ENCODE measurements around the gene RHAG. TPM values are rescaled to one million over a fixed set of nuclear protein-coding genes. Genes with fewer than 3 reads are reported as not detected.

RHAG gene
- total RNA-seq, 1 donor from 2014 or later, result not detected

DNA sequence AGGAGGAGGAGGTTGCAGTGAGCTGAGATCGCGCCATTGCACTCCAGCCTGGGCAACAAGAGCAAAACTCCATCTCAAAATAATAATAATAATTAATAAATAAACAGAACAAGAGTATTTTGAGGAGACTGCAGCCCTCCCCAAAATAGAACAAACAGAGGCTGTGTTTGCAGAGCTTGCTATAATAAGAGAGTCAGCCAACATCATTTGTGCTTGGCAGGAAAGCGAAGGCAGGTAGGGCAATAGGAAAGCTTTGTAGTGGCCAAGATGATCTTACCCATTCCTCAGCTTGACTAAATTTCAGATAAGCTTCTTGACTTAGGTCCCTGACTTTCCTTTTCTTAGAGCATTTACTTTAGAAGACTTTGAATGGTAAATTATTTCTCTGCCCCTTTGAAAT is 79.5 kb downstream of the RHAG start:
- H3K27me3 ChIP-seq (ENCODE audit: insufficient read depth, low read length), result no peaks in the 10 kb centered on the region
- H3K9ac ChIP-seq (ENCODE audit: low read length), result no peak overlapping the region
- no peak overlapping the region for H3K27ac ChIP-seq (ENCODE audit: low read depth, low read length)
- DNase-seq (ENCODE audit: low read depth) (no peak), FAIRE-seq (no peak)
- H3K4me2 ChIP-seq (ENCODE audit: low read length), result no peak overlapping the region
- no peak overlapping the region for H3K4me3 Mint-ChIP-seq (ENCODE audit: unreplicated experiment)
- no peak overlapping the region for H3K27ac Mint-ChIP-seq (ENCODE audit: unreplicated experiment)
- H3K9me3 Mint-ChIP-seq (ENCODE audit: unreplicated experiment), result no peaks in the 10 kb centered on the region
- H3K4me1 ChIP-seq (ENCODE audit: insufficient read depth, low read length), result peaks cover 17% of the 10 kb centered on the region
- H3K4me3 ChIP-seq (ENCODE audit: insufficient read depth, low read depth, low read length), result no peak overlapping the region
- no peaks in the 10 kb centered on the region for H3K9me3 ChIP-seq (ENCODE audit: insufficient read depth, low read depth, low read length)
- TF ChIP-seq EZH2 (IDR thresholded peaks at IDR 0.05; ENCODE audit: insufficient read depth, low read length), result no peak
- TF ChIP-seq, protein P1, sequence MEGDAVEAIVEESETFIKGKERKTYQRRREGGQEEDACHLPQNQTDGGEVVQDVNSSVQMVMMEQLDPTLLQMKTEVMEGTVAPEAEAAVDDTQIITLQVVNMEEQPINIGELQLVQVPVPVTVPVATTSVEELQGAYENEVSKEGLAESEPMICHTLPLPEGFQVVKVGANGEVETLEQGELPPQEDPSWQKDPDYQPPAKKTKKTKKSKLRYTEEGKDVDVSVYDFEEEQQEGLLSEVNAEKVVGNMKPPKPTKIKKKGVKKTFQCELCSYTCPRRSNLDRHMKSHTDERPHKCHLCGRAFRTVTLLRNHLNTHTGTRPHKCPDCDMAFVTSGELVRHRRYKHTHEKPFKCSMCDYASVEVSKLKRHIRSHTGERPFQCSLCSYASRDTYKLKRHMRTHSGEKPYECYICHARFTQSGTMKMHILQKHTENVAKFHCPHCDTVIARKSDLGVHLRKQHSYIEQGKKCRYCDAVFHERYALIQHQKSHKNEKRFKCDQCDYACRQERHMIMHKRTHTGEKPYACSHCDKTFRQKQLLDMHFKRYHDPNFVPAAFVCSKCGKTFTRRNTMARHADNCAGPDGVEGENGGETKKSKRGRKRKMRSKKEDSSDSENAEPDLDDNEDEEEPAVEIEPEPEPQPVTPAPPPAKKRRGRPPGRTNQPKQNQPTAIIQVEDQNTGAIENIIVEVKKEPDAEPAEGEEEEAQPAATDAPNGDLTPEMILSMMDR (IDR thresholded peaks at IDR 0.05; ENCODE audit: insufficient read depth, low read depth, low read length), result no peak
- H3K36me3 ChIP-seq (ENCODE audit: insufficient read depth, low read length), result no peaks in the 10 kb centered on the region
- no peak overlapping the region for H2AFZ ChIP-seq (ENCODE audit: low read depth, low read length)
- no peaks in the 10 kb centered on the region for H3K27me3 Mint-ChIP-seq (ENCODE audit: low read depth, unreplicated experiment)
- H3K79me2 ChIP-seq (ENCODE audit: insufficient read depth, low read length), result peaks cover 14% of the 10 kb centered on the region
- no peaks in the 10 kb centered on the region for H3K36me3 Mint-ChIP-seq (ENCODE audit: low read depth, unreplicated experiment)
- no peaks in the 10 kb centered on the region for H4K20me1 ChIP-seq (ENCODE audit: insufficient read depth, low read length)
- H3K4me1 Mint-ChIP-seq (ENCODE audit: low read depth, unreplicated experiment), result no peaks in the 10 kb centered on the region

DNA sequence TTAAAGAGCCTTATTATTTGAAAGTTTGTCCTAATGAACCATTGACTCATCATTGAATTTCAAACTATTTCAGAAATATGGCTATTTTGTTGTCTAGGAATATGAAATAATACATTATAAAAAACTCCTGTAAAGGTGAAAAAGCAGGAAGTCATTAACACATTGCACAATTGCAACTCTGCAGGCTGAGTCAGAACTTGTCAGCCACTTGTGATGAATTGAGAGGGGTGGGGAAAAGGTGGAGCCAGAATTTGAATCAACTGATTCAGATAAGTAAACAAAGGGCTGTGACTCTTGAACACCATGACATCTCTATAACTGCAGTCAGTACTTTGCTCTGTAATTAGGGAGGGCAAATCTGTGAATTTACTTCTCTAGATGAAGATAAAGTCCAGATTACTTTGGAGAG is 80.2 kb downstream of the RHAG start:
- Histone ChIP-seq H3K36me3 (ENCODE audit: insufficient read depth, low read length) (no peaks in the 10 kb centered on the region), H3K27me3 (ENCODE audit: insufficient read depth, low read length) (no peaks in the 10 kb centered on the region), H3K9ac (ENCODE audit: low read length) (no peak overlapping the region), H3K4me3 (ENCODE audit: insufficient read depth, low read depth, low read length) (no peak overlapping the region), H3K4me2 (ENCODE audit: low read length) (peak overlapping the region; percentile 19), H3K4me1 (ENCODE audit: insufficient read depth, low read length) (peaks cover 17% of the 10 kb centered on the region), H3K79me2 (ENCODE audit: insufficient read depth, low read length) (peaks cover 20% of the 10 kb centered on the region), H2AFZ (ENCODE audit: low read depth, low read length) (no peak overlapping the region), H4K20me1 (ENCODE audit: insufficient read depth, low read length) (no peaks in the 10 kb centered on the region), H3K9me3 (ENCODE audit: insufficient read depth, low read depth, low read length) (no peaks in the 10 kb centered on the region), H3K27ac (ENCODE audit: low read depth, low read length) (peak overlapping the region; percentile 20)
- FAIRE-seq (no peak), DNase-seq (ENCODE audit: low read depth) (peak; percentile 88)
- no peak overlapping the region for H3K27ac Mint-ChIP-seq (ENCODE audit: unreplicated experiment)
- TF ChIP-seq EZH2 (IDR thresholded peaks at IDR 0.05; ENCODE audit: insufficient read depth, low read length), result no peak
- TF ChIP-seq, protein P1 (IDR thresholded peaks at IDR 0.05; ENCODE audit: insufficient read depth, low read depth, low read length), result no peak
- H3K9me3 Mint-ChIP-seq (ENCODE audit: unreplicated experiment), result no peaks in the 10 kb centered on the region
- H3K36me3 Mint-ChIP-seq (ENCODE audit: low read depth, unreplicated experiment), result no peaks in the 10 kb centered on the region
- no peak overlapping the region for H3K4me3 Mint-ChIP-seq (ENCODE audit: unreplicated experiment)
- H3K4me1 Mint-ChIP-seq (ENCODE audit: low read depth, unreplicated experiment), result peaks cover 5% of the 10 kb centered on the region
- peaks cover 1% of the 10 kb centered on the region for H3K27me3 Mint-ChIP-seq (ENCODE audit: low read depth, unreplicated experiment)

DNA sequence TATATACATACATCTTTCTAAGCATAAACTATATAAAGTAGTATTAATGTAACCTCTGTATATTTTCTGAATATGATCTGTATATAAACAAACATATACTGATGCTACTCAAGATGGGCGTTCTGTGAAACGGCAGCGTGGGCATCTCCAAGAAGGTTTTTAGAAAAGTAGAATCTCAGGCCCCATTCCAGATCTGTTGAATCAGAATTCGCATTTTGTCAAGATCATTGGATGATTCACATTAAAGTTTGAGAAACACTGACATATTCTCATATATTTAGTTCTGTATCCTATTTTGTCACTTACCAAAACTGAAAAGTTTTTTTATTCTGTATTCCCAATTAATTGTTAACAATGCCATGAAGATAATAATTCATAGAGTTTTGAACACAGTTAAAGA is 80.7 kb downstream of the RHAG start:
- no peaks in the 10 kb centered on the region for H3K36me3 Mint-ChIP-seq (ENCODE audit: low read depth, unreplicated experiment)
- H3K4me2 ChIP-seq (ENCODE audit: low read length), result peak overlapping the region; percentile 19
- FAIRE-seq (no peak), DNase-seq (ENCODE audit: low read depth) (no peak)
- no peak overlapping the region for H3K27ac ChIP-seq (ENCODE audit: low read depth, low read length)
- no peaks in the 10 kb centered on the region for H3K27me3 ChIP-seq (ENCODE audit: insufficient read depth, low read length)
- H3K27me3 Mint-ChIP-seq (ENCODE audit: low read depth, unreplicated experiment), result peaks cover 4% of the 10 kb centered on the region
- TF ChIP-seq, protein P1 (IDR thresholded peaks at IDR 0.05; ENCODE audit: insufficient read depth, low read depth, low read length), result no peak
- TF ChIP-seq EZH2 (IDR thresholded peaks at IDR 0.05; ENCODE audit: insufficient read depth, low read length), result no peak
- peaks cover 17% of the 10 kb centered on the region for H3K4me1 ChIP-seq (ENCODE audit: insufficient read depth, low read length)
- no peaks in the 10 kb centered on the region for H3K36me3 ChIP-seq (ENCODE audit: insufficient read depth, low read length)
- no peak overlapping the region for H2AFZ ChIP-seq (ENCODE audit: low read depth, low read length)
- peaks cover 6% of the 10 kb centered on the region for H3K4me1 Mint-ChIP-seq (ENCODE audit: low read depth, unreplicated experiment)
- H3K4me3 ChIP-seq (ENCODE audit: insufficient read depth, low read depth, low read length), result no peak overlapping the region
- no peaks in the 10 kb centered on the region for H3K9me3 ChIP-seq (ENCODE audit: insufficient read depth, low read depth, low read length)
- H3K4me3 Mint-ChIP-seq (ENCODE audit: unreplicated experiment), result no peak overlapping the region
- H3K9ac ChIP-seq (ENCODE audit: low read length), result no peak overlapping the region
- H3K27ac Mint-ChIP-seq (ENCODE audit: unreplicated experiment), result no peak overlapping the region
- H3K9me3 Mint-ChIP-seq (ENCODE audit: unreplicated experiment), result no peaks in the 10 kb centered on the region
- H4K20me1 ChIP-seq (ENCODE audit: insufficient read depth, low read length), result no peaks in the 10 kb centered on the region
- peaks cover 25% of the 10 kb centered on the region for H3K79me2 ChIP-seq (ENCODE audit: insufficient read depth, low read length)

Other genes starting within 250 kb of the RHAG start
- gene MMUT, start 173.6 kb downstream of the RHAG start, total RNA-seq, result 10.9 and 11.4 TPM in 2 replicates
- gene CENPQ, start 173.5 kb downstream of the RHAG start, total RNA-seq, result 3.4 and 4.1 TPM in 2 replicates
- gene GLYATL3, start 136.9 kb downstream of the RHAG start, total RNA-seq, result not detected in 2 replicates
- 0.55 and 4.6 TPM in 2 replicates for gene C6orf141, start 86.2 kb downstream of the RHAG start, total RNA-seq
- not detected in 2 replicates for gene CRISP2, start 76.7 kb upstream of the RHAG start, total RNA-seq
- gene CRISP3, start 107.5 kb upstream of the RHAG start, total RNA-seq, result not detected in 2 replicates
- not detected in 2 replicates for gene PGK2, start 150.4 kb upstream of the RHAG start, total RNA-seq
- not detected in 2 replicates for gene CRISP1, start 229.7 kb upstream of the RHAG start, total RNA-seq